Ramos (cell line): Measurements from ENCODE around the gene C1orf141.

ENCODE experiments used
- in situ Hi-C: fragments of 300-500 bp; cut with MboI; formaldehyde crosslinking; loops from one replicate; pipeline ENCODE4 v1.14.3; 2022; ENCODE audit warnings: low sequenced_read_pairs; ENCODE audit not compliant: unreplicated experiment

Gene C1orf141

DNA sequence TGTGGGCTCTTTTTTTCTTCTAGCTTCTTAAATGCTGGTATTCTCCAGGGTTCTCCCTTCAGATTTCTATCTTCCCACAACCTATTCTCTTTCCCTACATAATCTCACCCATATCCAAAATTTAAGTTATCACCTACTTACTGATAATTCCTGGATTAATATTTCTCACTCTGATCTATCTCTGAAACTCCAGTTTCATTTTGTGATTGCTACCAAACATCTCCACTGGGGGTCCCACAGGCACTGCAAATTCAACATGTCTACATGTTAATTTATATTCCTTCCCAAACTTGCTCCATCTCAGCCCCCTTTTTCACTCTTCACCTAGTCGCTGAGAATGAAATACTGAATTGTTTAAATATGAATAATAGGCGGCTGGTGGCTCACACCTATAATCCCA, 9.9 kb upstream of the C1orf141 start:
- in situ Hi-C loops: loop anchor here (5.0 to 10.0 kb wide), 2 partner anchors 150 to 382 kb away; no protein-coding TSS in a partner anchor

DNA sequence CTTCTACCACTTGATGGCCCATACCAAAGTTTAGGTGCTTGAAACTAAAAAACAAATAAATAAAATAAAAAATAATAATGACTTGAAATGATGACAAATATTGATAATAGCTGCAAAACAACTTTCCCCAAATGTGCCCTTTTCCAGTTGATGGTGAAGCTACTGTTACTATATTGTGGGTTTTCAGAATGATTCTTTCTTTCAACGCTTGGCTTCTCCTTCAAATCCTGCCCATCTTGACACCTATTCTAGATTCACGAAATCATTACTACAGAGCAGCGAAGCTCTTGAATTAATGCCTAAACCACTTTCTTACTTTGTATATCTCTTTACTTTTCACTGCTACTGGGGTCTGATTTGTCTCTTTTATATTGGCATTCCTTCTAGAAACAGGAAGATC, 9.2 kb upstream of the C1orf141 start:
- in situ Hi-C loops: loop anchor here (10.0 kb wide), 1 partner anchor 149 kb away; no protein-coding TSS in a partner anchor

DNA sequence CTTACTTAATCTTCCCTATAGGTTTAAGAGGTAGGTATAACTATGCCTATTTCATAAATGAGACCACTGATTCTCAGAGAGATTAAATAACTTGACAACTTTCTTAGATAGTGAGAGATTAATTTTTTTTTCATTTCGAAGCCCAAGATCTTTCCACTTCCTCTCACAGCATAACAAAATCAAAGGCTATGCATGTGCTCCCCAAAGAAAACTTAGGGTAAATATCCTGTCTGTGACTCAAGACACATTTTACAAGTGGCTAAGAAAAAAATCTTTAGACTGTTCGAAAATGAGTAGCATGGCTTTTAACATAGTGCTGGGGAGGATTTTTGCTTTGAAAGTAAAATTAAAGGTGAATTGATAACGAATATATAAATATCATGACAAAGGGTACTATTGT, 8.2 kb upstream of the C1orf141 start:
- in situ Hi-C loops: loop anchor here (10.0 kb wide), 1 partner anchor 148 kb away; no protein-coding TSS in a partner anchor

DNA sequence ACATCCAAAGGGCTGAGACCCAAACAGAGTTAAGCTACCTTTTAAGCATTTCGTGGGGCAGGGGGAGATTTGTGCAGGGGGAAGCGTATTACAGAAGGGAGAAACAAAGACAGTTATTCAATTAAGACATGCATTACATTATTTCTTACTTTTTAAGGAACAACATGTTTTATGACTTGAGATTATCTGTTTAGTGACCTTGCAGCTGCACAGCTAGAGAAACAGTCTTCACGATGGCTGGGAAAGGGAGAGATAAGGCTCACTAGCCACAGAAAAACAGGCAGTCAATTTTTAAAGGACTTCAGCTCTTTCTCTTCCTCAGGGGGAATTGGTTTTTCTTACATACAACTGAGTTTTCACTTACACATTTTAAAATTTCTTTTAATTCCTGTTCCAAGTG, 7.1 kb upstream of the C1orf141 start:
- in situ Hi-C loops: loop anchor here (10.0 kb wide), 1 partner anchor 147 kb away; no protein-coding TSS in a partner anchor

DNA sequence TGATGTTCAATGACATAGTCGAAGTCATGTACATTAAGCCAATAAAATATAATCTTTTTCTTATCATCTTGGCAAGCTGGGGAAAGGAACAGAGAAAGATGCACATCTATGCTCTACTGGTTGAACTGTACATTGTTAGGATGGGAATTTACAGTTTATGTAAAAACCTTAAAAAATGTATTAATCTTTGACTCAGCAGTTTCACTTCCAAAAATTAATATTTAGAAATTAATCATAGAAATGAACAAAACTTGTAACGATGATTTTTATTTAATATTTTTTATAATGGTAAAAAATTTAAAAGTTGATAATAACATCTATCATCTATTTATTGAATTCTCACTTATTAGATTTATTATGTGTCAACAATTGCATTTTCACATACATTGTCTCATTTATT, 5.7 kb upstream of the C1orf141 start:
- in situ Hi-C loops: loop anchor here (10.0 kb wide), 1 partner anchor 146 kb away; no protein-coding TSS in a partner anchor

DNA sequence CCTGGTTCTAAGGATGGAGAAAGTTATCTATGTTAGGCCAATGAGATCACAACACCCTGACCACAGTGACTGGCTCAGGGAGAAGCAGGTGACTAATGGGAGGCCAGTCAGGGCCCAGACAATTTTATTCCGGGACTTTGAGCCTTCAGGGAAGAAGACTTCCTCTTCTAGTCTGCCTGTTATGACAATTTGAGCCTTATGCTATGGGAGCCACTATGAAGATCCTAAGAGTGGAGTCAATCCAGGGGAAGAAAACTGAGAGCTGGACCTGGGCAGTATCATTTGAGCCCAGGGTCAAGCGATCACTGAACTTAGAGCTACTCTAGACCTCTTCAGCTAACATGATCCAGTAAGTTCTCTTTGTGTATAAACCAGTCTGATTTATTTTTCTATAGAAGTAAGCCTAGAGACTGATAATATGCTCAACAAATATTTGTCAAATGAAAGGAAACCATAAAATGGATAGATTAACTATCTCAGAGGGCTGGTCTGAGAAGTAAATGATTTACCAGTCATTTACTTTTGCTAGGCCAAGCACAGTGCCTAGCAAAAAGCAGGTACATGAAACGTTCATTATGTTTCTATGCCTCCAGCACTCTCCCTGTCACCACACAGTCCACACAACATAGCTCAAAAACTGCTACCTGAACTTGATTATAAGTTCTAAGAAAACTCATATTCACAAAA, 4.2 kb upstream of the C1orf141 start:
- in situ Hi-C loops: no loop called here

DNA sequence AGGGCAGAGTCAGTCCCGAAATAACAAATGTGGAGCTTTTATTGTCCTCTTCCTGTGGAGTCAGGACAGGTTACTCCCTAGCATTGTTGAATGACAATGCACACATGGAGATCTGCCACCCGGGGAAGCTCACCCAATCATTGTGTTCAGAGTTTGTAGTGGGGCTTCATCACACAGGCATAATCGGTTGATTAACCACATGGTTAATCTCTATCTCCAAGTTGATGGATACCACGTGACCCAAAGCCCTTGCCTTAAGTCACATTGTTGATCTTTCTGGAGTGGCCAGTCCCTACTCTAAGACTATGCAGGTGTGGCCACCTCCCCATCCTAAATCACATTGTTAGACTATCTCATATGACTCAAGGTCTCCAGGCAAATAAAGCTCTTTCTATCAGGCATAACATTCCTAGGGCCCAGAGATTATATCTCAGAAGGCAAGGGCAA, 2.6 kb upstream of the C1orf141 start:
- in situ Hi-C loops: no loop called here

DNA sequence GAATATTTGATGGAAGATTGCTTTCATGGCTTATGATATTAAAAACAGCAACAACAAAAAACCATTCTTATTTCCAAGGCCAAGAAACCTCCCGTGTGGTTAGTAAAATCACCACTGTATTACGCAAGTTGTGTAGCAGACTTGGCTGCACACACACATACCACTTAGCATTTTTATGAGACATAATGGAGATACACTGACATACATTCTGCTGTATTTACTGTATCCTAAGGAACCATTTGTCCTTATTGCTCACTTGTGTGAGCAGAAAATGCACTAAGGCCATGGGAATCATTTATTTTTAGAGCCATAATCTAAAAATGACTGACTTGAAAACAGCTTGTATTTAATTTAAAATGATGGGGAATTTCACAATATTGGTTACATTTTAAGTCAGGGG, 584 bp upstream of the C1orf141 start:
- in situ Hi-C loops: no loop called here

DNA sequence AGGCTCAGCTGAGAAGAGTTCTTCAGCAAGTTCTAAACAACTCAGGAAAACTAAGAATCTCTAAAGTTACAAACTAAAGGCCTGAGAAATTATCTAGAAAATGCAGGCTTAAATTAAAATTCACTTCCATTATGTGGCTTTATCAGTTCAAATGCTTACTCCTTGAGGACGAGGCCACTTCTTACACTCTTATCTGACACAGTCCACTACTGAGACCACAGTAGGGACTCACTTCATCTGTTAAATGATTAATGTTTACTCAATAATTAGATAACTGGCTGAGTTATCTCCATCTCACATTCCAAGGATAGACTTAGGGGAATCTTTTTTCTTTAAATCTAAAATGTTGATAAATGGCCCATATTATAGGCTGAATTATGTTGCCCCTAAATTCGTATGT, 1.6 kb downstream of the C1orf141 start:
- in situ Hi-C loops: no loop called here

DNA sequence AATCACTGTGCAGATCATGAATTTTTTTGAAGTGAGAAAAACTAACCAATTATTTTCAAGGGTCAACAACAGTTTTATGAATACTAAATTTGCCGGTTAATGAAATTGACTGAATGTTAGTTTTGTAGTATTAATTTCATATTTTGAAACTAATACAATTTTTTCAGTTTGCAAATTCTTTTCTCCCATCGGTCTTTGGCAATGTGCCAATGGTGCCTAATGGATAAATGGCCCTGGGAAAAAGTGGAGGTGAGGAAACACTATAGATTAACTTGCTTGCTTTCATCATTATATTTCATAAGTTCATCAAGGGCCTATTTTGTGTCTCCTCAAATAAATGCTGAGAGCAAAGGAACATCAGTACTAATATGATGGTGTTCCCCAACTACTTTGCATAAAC, 4.1 kb downstream of the C1orf141 start:
- in situ Hi-C loops: no loop called here

DNA sequence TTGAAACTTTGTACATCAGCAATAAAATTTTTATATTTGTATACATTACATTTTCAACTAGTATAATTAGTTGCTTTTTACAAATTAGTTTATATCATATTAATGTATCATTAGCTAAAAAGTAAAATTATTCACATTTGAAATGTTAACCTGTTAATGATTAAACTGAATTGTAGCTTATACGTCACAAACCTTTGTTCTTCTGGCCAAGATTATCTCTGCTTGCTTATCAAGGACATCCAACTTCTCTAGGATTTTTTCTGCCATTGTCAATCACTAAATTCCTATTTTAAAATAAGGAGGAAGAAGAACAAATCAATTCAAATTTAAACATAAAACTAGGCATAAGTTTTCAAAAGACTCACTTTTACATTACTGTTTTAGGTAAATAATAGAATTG, 7.8 kb downstream of the C1orf141 start:
- in situ Hi-C loops: no loop called here

DNA sequence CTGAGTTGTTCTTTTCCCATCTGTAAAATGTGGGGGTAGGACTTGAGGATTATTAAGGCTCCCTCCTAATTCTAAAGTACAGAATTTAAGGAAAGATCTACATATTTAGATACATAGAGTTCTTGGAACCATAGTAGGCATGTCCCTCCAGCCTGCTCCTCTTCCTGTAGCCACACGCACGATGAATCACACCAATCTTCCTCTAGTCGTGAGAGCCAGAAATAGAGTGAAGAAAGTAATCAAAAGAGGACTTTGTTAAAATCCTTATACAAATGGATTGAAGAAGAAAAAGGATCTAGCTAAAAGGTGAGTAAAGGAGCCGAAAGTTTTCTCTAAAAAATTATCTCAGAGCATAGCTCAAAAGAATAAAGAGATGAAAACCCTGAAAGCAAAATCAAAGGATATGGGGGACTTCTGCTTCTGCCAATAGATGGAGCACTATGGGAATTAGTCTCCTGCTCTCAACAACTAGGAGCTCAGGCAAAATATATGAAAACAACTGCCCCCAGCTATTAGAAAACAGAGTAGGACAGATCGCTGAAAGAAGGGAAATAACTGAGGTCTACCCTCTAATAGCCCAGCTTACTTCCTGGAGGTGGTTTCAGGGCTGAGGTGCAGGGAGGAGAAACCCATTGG, 8.5 kb downstream of the C1orf141 start:
- in situ Hi-C loops: no loop called here

DNA sequence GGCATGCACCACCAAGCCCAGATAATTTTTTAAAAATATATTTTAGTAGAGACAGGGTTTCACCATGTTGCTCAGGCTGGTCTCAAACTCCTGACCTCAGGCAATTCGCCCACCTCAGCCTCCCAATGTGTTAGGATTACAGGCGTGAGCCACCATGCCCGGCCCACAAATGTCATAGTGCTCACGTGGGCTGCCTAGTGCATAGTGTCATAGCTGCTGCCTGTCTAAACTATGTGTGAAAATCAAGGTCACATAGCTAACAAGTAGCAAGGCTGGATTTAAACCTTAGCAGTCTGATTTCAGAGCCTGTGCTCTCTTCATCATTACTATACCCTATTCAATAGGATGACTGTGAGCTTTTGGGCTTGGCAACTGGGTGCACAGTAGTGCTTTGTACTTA, 10.3 kb downstream of the C1orf141 start:
- in situ Hi-C loops: no loop called here

DNA sequence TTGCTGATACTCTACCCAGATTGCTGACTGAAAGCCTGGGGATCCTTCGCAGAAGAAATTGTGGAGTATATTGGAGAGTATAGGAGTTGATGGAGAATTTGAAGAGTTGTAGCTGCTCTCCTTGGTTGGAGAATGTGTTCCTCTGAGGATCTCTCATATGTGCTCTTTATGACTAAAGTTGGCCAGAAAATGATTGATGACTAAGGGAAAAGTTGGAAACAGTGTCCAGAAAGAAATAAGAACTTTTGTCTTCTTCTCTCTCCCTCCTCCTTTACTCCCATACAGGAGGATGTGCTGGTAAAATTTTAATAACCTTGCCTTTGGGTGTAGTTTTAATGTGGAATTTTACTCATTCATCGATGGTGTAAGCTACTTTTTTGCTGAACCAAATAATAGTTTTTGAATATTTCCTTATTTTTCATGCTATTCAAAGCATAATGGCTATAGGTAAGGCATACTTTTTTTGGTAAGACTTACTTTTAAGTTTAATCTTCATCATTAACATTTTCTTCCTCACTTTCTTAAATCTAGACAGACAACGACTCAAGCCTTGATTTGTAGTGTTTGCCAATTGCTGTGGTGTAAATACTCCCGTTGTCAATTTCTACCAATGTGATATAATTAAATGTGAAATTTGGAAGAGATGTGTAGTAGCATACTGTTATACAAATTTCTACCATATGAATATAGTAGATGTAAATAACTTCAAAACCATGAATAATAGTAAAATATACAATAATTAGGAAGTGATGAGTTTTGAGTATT, 13.7 kb downstream of the C1orf141 start:
- in situ Hi-C loops: no loop called here

DNA sequence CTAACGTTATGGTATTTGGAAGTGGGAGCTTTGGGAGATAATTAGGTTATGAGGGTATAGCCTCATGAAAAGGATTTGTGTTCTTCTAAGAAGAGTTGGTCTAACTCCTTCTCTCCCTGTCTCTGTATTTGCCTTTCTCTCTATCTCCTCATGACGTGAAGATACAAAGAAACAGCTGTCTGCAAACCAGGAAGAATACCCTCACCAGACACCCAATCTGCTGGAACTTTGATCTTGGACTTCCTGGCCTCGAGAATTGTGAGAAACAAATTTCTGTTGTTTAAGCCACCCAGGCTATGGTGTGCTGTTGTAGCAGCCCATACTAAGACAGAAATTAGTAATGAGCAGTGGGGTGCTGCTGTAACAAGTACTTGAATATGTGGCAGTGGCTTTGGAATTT, 16.1 kb downstream of the C1orf141 start:
- in situ Hi-C loops: no loop called here

DNA sequence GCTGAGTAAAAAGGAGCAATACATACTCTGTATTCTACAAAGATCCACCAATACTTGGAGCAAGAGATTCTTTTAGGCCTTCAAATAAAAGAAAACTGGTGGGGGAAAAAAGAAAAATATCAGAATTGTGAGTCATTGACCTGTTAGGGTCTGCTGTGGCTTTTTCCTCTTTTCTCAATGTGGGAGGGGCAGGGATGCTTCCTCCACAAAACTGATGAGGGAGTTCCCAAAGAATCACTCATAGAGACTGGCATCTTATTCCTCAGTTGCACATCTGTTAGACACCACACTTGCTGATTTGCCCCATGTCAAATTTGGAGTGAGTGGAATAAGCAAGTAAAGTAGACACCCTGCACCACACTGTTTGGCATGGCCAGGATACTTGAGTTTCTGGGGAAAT, 16.6 kb downstream of the C1orf141 start:
- in situ Hi-C loops: no loop called here

DNA sequence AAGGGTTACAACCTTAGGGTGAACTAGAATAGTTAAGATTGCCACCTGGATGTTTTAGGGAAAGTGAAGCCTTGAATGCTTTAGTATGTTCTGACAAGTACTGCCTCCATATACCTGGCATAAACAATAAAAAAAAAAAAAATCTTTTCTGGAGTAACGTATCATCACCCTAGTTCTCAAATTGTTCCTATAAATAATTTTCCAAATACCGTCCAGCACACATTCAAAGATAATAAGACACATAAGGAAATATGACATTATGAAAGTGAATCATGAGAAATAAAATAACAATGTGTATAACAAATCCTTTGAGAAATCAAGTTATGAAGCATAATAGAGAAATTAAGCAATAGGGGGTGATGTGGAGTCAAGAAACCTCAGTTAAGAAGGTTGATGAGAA, 20.6 kb downstream of the C1orf141 start:
- in situ Hi-C loops: no loop called here

DNA sequence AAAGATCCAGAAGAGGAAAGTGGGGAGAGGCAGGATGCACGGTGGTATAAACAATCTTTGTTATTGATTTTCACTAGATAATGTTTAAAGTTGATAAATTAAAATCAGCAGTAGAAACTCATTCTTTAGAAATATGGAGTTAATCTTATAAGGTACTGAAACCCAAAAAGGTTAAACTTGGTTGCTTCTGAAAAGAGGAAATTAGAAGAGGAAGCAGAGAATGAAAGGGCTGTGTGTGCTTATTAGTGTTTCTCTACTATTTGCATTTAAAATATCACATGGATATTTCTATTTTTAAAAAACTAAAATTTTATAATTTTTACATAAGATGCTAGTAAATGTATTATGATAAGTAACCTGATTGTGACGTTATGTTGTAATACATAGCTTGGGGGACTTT, 24.4 kb downstream of the C1orf141 start:
- in situ Hi-C loops: no loop called here

DNA sequence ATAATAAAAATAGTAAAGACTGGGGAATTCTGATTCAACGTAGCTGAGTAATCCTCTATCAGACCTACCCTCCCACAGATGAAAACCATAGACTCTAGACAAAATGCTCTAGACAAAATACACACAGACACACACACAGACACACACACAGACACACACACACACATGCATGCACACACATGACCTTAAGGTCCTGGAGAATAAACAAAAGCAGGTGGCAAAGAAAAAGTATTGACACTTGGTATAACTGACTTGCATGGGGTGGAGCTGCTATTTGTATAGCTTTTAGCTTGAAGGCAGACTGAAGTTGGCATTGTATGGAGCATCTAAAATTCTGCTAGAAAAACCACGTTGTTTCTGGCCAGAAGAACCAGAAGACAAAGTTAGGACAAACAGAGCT, 29.3 kb downstream of the C1orf141 start:
- in situ Hi-C loops: no loop called here

DNA sequence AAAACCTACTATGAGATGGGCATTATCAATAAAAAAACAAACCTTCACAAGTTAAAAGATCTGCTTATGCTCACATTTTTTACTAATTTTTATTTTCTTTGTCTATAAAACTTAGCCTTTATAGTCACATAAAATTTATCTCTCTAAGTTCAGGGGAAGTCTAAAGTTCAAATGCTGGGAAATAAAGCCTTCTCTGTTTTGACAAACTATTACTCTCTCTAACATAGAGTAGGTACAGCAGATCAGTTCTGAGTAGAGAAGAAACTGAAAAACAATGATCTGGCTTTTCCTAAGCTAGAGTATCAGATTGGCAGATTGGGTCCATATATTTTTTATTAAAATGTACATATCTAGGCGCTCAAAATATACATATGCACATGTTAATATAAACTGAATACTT, 31.2 kb downstream of the C1orf141 start:
- in situ Hi-C loops: no loop called here

DNA sequence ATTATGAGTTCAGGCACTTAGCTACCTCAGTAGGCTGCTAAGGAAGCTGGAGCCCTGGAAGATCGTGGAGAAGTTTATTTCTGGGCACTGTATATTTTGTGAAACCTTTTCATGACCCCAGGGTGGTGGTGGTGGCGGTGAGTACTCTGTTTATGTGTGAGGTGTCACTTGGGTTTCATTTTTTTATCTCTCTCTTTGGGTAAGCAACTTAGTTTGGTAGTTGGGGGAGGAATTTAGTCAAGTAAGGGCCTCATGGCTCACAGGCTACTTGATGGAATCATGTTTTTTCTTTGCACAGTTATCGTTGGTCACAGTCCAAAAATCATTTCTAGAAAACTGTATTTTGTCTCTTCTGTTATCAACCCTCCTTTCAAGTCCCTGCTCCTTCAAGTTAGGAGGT, 33.9 kb downstream of the C1orf141 start:
- in situ Hi-C loops: no loop called here
